GM23248 (cell line): ENCODE results near the gene LYST. TPM values are rescaled to one million over a fixed set of nuclear protein-coding genes. Genes with fewer than 3 reads are reported as not detected.

Experiments used
- DNase-seq: peaks from one replicate; pipeline ENCODE4 v3.0.0-alpha.2; 2015
- H2AFZ ChIP-seq: fragments of 200-600 bp; sonication (generic); 2 replicates; pipeline ENCODE4 v1.6.1; 2016; ENCODE audit warnings: antibody characterized with exemption
- H3F3A ChIP-seq: fragments of 200-600 bp; sonication (generic); 2 replicates; pipeline ENCODE4 v1.6.1; 2016; ENCODE audit warnings: mild to moderate bottlenecking, antibody characterized with exemption, mixed run types; ENCODE audit not compliant: insufficient read depth
- H3K27ac ChIP-seq: fragments of 200-600 bp; sonication (generic); 2 replicates; pipeline ENCODE4 v1.5.1; 2016; ENCODE audit warnings: mild to moderate bottlenecking
- H3K27me3 ChIP-seq: fragments of 200-600 bp; sonication (generic); replicated peaks from 2 replicates; pipeline ENCODE4 v1.6.1; 2016; ENCODE audit warnings: mild to moderate bottlenecking; ENCODE audit not compliant: insufficient read depth
- H3K36me3 ChIP-seq: fragments of 200-600 bp; sonication (generic); 2 replicates; pipeline ENCODE4 v1.6.1; 2016; ENCODE audit warnings: low read depth, mild to moderate bottlenecking
- H3K4me1 ChIP-seq: fragments of 200-600 bp; sonication (generic); 2 replicates; pipeline ENCODE4 v1.6.1; 2016; ENCODE audit warnings: mild to moderate bottlenecking; ENCODE audit not compliant: insufficient read depth
- H3K4me2 ChIP-seq: fragments of 200-600 bp; sonication (generic); one replicate; pipeline ENCODE4 v1.6.1; 2016; ENCODE audit warnings: mild to moderate bottlenecking; ENCODE audit not compliant: unreplicated experiment
- H3K4me3 ChIP-seq: fragments of 200-600 bp; sonication (generic); 2 replicates; pipeline ENCODE4 v1.5.1; 2016; ENCODE audit warnings: mild to moderate bottlenecking
- H3K79me2 ChIP-seq: fragments of 200-600 bp; sonication (generic); 2 replicates; pipeline ENCODE4 v1.6.1; 2016; ENCODE audit warnings: mild to moderate bottlenecking; ENCODE audit not compliant: insufficient read depth
- H3K9ac ChIP-seq: fragments of 200-600 bp; sonication (generic); 2 replicates; pipeline ENCODE4 v1.6.1; 2016; ENCODE audit warnings: mild to moderate bottlenecking
- H3K9me2 ChIP-seq: fragments of 200-600 bp; sonication (generic); 2 replicates; pipeline ENCODE4 v1.6.1; 2016; ENCODE audit warnings: mixed run types, mild to moderate bottlenecking, moderate library complexity; ENCODE audit not compliant: insufficient read depth
- H3K9me3 ChIP-seq: fragments of 200-600 bp; sonication (generic); one replicate; pipeline ENCODE4 v1.6.1; 2017; ENCODE audit warnings: low read depth
- H4K20me1 ChIP-seq: fragments of 200-600 bp; sonication (generic); 2 replicates; pipeline ENCODE4 v1.6.0; 2016; ENCODE audit not compliant: insufficient read depth
- EZH2 ChIP-seq: fragments of 200-600 bp; sonication (generic); IDR thresholded peaks from 2 replicates; pipeline ENCODE4 v1.6.1; 2018; ENCODE audit warnings: antibody characterized with exemption, mild to moderate bottlenecking; ENCODE audit not compliant: insufficient read depth, poor library complexity, severe bottlenecking
- EZH2phosphoT487 ChIP-seq: fragments of 200-600 bp; sonication (generic); IDR thresholded peaks from 2 replicates; pipeline ENCODE4 v1.6.1; 2018; ENCODE audit warnings: antibody characterized with exemption, moderate library complexity, mild to moderate bottlenecking, low read depth; ENCODE audit not compliant: insufficient read depth
- WGBS, 2 experiments: methylation state at CpG; one replicate each; pipeline ENCODE4 v1.1.6; 2015 to 2017; ENCODE audit warnings: low lambda C conversion rate in 2 of 2, low coverage in 1 of 2; ENCODE audit errors: missing lambda C conversion rate in 2 of 2; 5-methylcytosine and 5-hydroxymethylcytosine counted together
- in situ Hi-C: fragments of 300-500 bp; cut with MboI; formaldehyde crosslinking; loops from 2 replicates; pipeline ENCODE4 v1.15.0; 2020
- polyA plus RNA-seq: library from polyadenylated mRNA; unstranded; fragments of >200 nt; fragmentation: Nextera tagmentation; extraction: Ambion mirVana; gene quantifications from 2 replicates; pipeline ENCODE4 v1.2.1, GENCODE V29; 2016
- total RNA-seq: library from RNA; depleted of rRNA; stranded (reverse); fragments of >200 nt; shearing (Covaris generic); gene quantifications from 2 replicates; pipeline ENCODE4 v1.2.3, GENCODE V29; 2014

The LYST gene
- total and polyA plus RNA-seq, 2 experiments from 2014 or later: 5.1 to 9.0 TPM

DNA sequence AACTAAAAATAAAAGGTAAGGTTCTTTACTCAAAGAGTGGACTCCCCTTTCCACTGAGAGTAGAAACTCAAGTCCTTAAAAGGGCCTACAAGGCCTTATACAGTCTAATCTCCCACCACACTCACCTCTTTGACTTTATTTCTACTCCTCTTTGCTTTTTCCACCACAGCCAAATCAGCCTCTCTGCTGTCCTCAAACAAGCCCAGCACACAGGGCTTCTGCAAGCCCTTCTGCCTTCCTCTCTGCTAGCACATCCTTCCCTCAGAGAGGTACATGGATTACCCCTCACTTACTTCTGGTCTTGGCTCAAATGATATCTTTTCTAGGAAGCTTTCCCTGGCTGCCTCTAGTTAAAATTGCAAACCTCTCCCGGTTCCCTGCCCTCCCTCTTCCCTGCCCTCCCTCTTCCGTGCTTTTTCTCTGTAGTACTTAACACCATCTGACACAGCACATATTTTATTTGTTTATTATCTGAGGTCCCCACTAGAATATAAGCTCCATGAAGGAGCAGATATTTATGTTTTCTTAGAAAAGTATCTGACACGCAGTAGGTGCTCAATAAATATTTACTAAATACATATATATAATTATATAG lies 1.7 kb downstream of the LYST start:
- Histone ChIP-seq H3K27ac (no peak overlapping the region), H4K20me1 (no peaks in the 10 kb centered on the region), H2AFZ (no peak overlapping the region), H3K27me3 (no peaks in the 10 kb centered on the region), H3K9me3 (no peaks in the 10 kb centered on the region), H3K4me3 (peak overlapping the region; percentile 85), H3K4me2 (peak overlapping the region; percentile 90), H3K9me2 (no peaks in the 10 kb centered on the region), H3K36me3 (no peaks in the 10 kb centered on the region), H3F3A (no peaks in the 10 kb centered on the region), H3K9ac (peak overlapping the region; percentile 86; the same call in 1 of the 2 replicates), H3K79me2 (peaks cover 64% of the 10 kb centered on the region), H3K4me1 (peaks cover 15% of the 10 kb centered on the region)
- 19 to 34% methylated on average over 2 to 3 of the region's 3 CpGs for WGBS, 2 experiments
- DNase-seq: peak; percentile 37
- TF ChIP-seq EZH2phosphoT487 (no peak), EZH2 (no peak)
- in situ Hi-C loops: loop anchor here (25.0 kb wide), 1 partner anchor 97 kb away; no protein-coding TSS in a partner anchor

DNA sequence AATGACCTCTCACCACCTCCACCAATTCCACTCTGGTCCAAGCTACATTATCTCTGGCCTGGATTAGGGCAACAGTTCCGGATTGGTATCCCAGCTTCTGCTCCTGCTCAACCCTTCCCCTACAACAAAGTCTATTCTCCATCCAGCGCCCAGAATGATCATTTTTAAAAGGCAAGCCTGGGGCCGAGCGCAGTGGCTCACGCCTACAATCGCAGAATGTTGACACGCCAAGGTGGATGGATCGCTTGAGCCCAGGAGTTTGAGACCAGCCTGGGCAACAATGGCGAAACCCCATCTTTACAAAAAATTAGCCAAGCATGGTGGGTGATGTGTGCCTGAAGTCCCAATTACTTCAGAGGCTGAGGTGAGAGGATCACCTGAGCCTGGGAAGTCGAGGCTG lies 2.2 kb downstream of the LYST start:
- no peak overlapping the region for H3K4me2 ChIP-seq
- in situ Hi-C loops: loop anchor here (25.0 kb wide), 1 partner anchor 98 kb away; no protein-coding TSS in a partner anchor
- peaks cover 70% of the 10 kb centered on the region for H3K79me2 ChIP-seq
- TF ChIP-seq EZH2 (no peak), EZH2phosphoT487 (no peak)
- H3K9me3 ChIP-seq: no peaks in the 10 kb centered on the region
- DNase-seq: no peak
- H3K36me3 ChIP-seq: no peaks in the 10 kb centered on the region
- H2AFZ ChIP-seq: no peak overlapping the region
- H3K27me3 ChIP-seq: no peaks in the 10 kb centered on the region
- 98 to 99% methylated on average over 10 of the region's 10 CpGs for WGBS, 2 experiments
- no peaks in the 10 kb centered on the region for H3F3A ChIP-seq
- H3K9ac ChIP-seq: no peak overlapping the region
- H4K20me1 ChIP-seq: no peaks in the 10 kb centered on the region
- peaks cover 15% of the 10 kb centered on the region for H3K4me1 ChIP-seq
- H3K27ac ChIP-seq: no peak overlapping the region
- H3K9me2 ChIP-seq: no peaks in the 10 kb centered on the region
- H3K4me3 ChIP-seq: no peak overlapping the region

DNA sequence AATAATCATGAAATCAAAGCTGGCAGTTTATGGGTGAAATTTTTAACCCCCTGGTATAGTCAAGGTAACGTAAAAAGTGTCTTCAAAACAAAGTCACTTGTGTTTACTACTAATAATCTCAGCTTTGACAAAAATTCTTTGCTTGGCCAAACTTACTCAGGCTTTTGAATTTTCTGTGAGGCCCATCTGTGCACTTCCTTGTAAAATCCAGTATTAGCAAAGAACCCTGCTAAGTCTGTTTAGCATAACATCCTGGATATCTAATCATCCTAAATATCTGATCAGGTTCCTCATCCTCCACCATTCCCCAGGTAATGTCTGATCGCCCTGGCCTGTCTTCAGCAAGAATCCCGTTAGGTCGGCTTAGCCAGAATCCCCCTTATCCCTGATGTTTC lies 3.0 kb downstream of the LYST start:
- peaks cover 78% of the 10 kb centered on the region for H3K79me2 ChIP-seq
- no peak overlapping the region for H3K9ac ChIP-seq

DNA sequence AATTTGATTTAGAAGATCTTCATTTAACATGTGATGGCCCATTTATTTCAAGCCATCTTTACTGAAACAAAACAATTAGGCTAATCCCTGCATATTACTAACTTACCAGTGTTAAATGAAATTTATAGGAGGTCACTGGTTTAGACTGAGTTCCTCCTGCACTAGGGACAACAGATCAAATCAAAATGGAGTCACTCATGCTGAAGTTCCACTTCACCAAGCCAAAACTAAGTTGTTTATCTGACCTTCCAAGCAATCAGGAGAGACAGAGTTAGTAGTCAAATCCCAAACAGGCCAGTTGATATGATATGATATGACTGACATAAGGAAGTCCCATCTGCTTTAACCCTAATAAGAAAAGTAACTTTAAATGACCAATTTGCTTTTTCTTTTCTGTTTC lies 4.8 kb downstream of the LYST start:
- Histone ChIP-seq H3K4me3 (no peak overlapping the region), H3K9ac (no peak overlapping the region), H3K36me3 (no peaks in the 10 kb centered on the region), H3K4me2 (no peak overlapping the region), H3K4me1 (peaks cover 15% of the 10 kb centered on the region), H3K9me2 (no peaks in the 10 kb centered on the region), H3K9me3 (no peaks in the 10 kb centered on the region), H3F3A (no peaks in the 10 kb centered on the region), H2AFZ (no peak overlapping the region), H3K79me2 (peaks cover 94% of the 10 kb centered on the region), H3K27ac (no peak overlapping the region), H4K20me1 (no peaks in the 10 kb centered on the region), H3K27me3 (no peaks in the 10 kb centered on the region)
- in situ Hi-C loops: loop anchor here (25.0 kb wide), 1 partner anchor 100 kb away; no protein-coding TSS in a partner anchor
- no peak for DNase-seq
- TF ChIP-seq EZH2phosphoT487 (no peak), EZH2 (no peak)

More for the DNA sequence above, 3.0 kb downstream of the LYST start:
- Histone ChIP-seq H3K27ac (no peak overlapping the region), H3K4me1 (peaks cover 15% of the 10 kb centered on the region), H3K4me2 (no peak overlapping the region), H3K9me2 (no peaks in the 10 kb centered on the region), H3K4me3 (no peak overlapping the region), H3K36me3 (no peaks in the 10 kb centered on the region), H4K20me1 (no peaks in the 10 kb centered on the region), H2AFZ (no peak overlapping the region), H3F3A (no peaks in the 10 kb centered on the region), H3K9me3 (no peaks in the 10 kb centered on the region), H3K27me3 (no peaks in the 10 kb centered on the region)
- in situ Hi-C loops: loop anchor here (25.0 kb wide), 1 partner anchor 99 kb away; no protein-coding TSS in a partner anchor
- no peak for DNase-seq
- 91 to 97% methylated on average over 4 of the region's 4 CpGs for WGBS, 2 experiments
- TF ChIP-seq EZH2: no peak
- no peak for TF ChIP-seq EZH2phosphoT487
